Left kidney (tissue), 2 donors: Measurements from ENCODE around the gene FTO. TPM values are rescaled to one million over a fixed set of nuclear protein-coding genes. Genes with fewer than 3 reads are reported as not detected.

ENCODE experiments used
- DNase-seq: peaks from one replicate; pipeline ENCODE4 v3.0.0-alpha.2; 2013
- polyA plus RNA-seq: library from polyadenylated mRNA; unstranded; fragments of 120-200 nt; gene quantifications from one replicate; pipeline ENCODE4 v1.2.1, GENCODE V29; 2013; ENCODE audit not compliant: insufficient read length

Gene FTO
- polyA plus RNA-seq, 1 donor = 106 TPM

- no peak for DNase-seq
These were observed 195.0 kb downstream of the FTO start for GRCh38 chr16:53898993-53899392.

GRCh38 chr16:53899431-53899830, 195.5 kb downstream of the FTO start:
- no peak for DNase-seq

GRCh38 chr16:53900667-53901066, 196.7 kb downstream of the FTO start:
- no peak for DNase-seq

GRCh38 chr16:53901408-53901807, 197.5 kb downstream of the FTO start:
- DNase-seq = no peak

- DNase-seq = no peak
These were observed 200.6 kb downstream of the FTO start for GRCh38 chr16:53904533-53904932.

GRCh38 chr16:53905028-53905427, 201.1 kb downstream of the FTO start:
- no peak for DNase-seq

- DNase-seq = no peak
These were observed 204.8 kb downstream of the FTO start for GRCh38 chr16:53908731-53909130.

- no peak for DNase-seq
These were observed 207.0 kb downstream of the FTO start for GRCh38 chr16:53910990-53911389.

- no peak for DNase-seq
These were observed 207.6 kb downstream of the FTO start for GRCh38 chr16:53911513-53911912.

GRCh38 chr16:53912155-53912554, 208.2 kb downstream of the FTO start:
- no peak for DNase-seq

- no peak for DNase-seq
These were observed 209.3 kb downstream of the FTO start for GRCh38 chr16:53913099-53913870.

- no peak for DNase-seq
These were observed 210.0 kb downstream of the FTO start for GRCh38 chr16:53913920-53914319.

- no peak for DNase-seq
These were observed 210.8 kb downstream of the FTO start for GRCh38 chr16:53914736-53915135.

- no peak for DNase-seq
These were observed 211.7 kb downstream of the FTO start for GRCh38 chr16:53915452-53916160.

- DNase-seq = no peak
These were observed 217.0 kb downstream of the FTO start for GRCh38 chr16:53920988-53921387.

- DNase-seq = no peak
These were observed 218.3 kb downstream of the FTO start for GRCh38 chr16:53922067-53922806.

- peak; percentile 66 for DNase-seq
These were observed 219.0 kb downstream of the FTO start for GRCh38 chr16:53922807-53923571.

- no peak for DNase-seq
These were observed 220.6 kb downstream of the FTO start for GRCh38 chr16:53924331-53925106.

GRCh38 chr16:53925107-53925410, 221.1 kb downstream of the FTO start:
- no peak for DNase-seq

- DNase-seq = no peak
These were observed 221.6 kb downstream of the FTO start for GRCh38 chr16:53925526-53925925.

GRCh38 chr16:53926209-53926608, 222.3 kb downstream of the FTO start:
- DNase-seq = no peak

- no peak for DNase-seq
These were observed 229.0 kb downstream of the FTO start for GRCh38 chr16:53932975-53933374.
